Stimulated activated CD4-positive, alpha-beta T cell treated with anti-CD3 and anti-CD28 coated beads, Interleukin-2, amount 100 ng/mL, for 4 hours (primary cell): ENCODE data around the gene LRRC56.
"Not testable (repeated sequence)": the region's sequence is repeated elsewhere in the genome, so short reads cannot be mapped to it uniquely, and the experiment has no call there.

Experiments
- DNase-seq: peaks from one replicate; pipeline ENCODE4 v3.0.0-alpha.2; 2020; ENCODE audit warnings: low read depth

Gene LRRC56

GRCh38 chr11:501683-502287 lies 35.5 kb upstream of the LRRC56 start:
- no peak for DNase-seq

GRCh38 chr11:502288-503178 lies 34.8 kb upstream of the LRRC56 start:
- DNase-seq, result no peak

DNA sequence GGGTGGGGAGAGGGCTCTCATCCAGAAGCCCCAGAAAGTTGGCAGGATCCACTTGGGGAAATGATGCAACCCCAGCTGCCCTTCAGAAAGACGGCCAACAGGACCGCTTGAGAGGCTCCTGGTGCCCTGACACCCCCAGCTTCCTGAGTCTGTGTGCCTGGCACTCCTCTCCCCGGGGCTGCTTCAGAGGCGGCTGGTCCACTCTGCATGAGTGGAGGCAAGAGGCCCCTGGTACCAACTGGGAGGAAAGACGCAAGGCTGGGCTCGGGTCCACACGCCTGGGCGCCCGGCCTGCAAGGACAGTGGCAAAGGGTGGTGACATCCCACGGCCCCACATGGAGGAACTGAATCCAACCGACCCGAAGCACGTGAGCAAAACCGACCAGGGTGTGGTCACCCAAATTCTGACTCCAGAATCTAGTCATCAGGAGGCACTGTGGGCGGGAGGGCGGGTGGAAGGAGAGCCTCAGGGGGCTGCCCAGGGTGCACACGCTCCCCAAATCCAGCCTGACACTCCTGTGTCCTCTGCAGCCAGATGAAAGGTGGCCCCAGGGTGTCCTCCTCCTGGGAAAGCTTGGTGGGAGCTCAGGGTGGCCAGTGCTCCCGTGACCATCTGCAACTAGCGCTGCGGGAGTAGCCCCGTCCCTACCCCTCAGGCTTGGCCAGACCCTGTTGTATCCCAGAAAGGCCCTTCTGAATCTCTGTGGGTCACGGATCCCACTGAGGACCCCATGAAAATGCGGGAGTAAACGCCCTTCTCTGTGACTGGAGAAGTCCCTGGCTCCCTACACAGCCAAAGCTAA lies 33.9 kb upstream of the LRRC56 start:
- no peak for DNase-seq

GRCh38 chr11:504053-504993 lies 33.0 kb upstream of the LRRC56 start:
- no peak for DNase-seq

DNA sequence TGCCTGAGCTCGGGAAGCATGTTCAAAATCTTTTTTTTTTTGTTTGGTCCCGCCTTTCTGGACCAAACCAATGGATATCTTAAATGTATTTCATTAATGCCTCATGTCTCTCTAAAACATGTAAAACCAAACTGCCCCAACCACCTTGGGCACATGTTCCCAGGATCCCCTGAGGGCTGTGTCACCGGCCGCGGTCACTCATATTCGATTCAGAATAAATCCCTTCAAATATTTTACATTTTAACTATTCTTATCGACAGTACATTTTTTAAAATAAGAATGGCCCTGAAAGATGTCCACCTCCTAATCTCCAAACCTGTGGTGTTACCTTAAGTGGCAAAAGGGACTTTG lies 32.4 kb upstream of the LRRC56 start:
- no peak for DNase-seq

GRCh38 chr11:506238-506994 lies 30.9 kb upstream of the LRRC56 start:
- DNase-seq, result peak; percentile 95

DNA sequence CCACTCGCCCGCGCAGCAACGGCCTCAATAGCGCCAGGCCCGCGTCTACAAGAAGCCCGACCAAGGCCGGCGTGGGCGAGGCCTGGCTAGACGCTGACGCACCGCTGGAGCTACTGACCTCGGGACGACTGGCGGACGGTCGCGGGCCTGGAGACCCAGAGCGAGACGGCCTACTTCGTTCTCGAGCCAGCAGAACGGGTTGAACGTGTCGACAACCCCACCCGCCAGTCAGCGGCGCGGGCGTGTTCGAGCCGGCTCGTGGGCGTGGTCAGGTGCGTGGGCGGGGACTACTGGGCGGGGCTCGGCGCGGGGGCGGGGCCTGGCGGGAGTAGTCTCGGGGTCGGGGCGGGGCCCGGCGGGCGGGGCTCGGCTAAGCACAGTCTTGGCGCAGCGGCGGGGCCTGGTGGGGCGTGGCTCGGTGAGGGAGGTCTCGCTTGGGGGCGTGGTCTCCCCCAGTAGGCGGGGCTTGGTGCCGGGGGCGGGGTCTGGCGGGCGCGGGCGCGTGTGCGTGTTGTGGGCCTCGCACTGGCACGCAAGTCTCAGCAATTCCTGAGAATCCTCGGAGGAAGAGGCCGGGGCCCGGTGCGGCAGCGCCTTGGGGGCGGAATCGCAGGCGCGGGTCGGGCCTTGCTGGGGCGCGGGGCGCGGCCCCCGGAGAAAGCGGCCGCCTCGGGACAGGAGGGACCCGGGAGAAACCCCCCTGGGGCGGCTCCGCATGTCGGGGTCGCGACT lies 30.2 kb upstream of the LRRC56 start, which contains the start of gene RNH1:
Gene RNH1 (minus strand): TSS at position 248 of the 732 bp plus-strand sequence. CDS start 5,080 bp downstream, outside the sequence.
- peak; percentile 99 for DNase-seq

DNA sequence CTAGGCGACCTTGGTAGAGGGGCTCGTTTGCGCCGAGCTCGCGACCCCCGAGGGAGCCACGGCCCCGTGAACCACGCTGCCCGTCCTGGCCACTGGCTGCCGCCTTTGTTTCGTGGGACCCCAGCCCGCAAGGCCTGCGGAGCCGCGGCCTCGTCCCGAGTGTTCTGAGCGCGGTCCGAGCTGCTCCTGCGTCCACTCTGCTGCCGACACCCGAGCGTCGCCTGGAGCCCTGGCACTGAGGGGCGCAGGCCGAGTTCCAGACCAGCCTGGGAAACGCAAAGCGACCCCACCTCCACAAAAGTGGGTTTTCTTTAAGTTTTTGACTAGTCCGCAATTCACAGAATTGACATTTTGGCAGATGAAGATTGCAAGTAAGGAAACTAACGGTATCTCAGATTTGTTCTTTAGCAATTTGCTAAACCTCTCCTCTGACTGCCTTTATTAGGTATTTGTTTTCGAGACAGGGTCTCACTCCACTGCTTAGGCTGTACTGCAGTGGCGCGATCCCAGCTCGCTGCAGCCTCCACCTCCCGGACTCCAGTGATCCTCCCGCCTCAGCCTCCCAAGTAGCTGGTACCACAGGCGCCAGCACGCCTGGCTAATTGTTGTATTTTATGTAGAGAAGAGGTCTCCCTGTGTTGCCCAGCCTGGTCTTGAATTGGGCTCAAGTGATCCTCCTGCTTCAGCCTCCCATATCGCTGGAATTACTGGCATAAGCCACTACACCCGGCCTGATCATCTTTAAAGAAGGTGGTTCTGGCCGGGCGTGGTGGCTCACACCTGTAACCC lies 29.4 kb upstream of the LRRC56 start:
- no peak for DNase-seq

- no peak for DNase-seq
Observed at GRCh38 chr11:508956-509355, 28.4 kb upstream of the LRRC56 start.

- DNase-seq, result no peak
Observed at GRCh38 chr11:512761-513595, 24.3 kb upstream of the LRRC56 start.

- DNase-seq, result no peak
Observed at GRCh38 chr11:514606-515005, 22.7 kb upstream of the LRRC56 start.

- DNase-seq, result no peak
Observed at GRCh38 chr11:515131-515530, 22.2 kb upstream of the LRRC56 start.

DNA sequence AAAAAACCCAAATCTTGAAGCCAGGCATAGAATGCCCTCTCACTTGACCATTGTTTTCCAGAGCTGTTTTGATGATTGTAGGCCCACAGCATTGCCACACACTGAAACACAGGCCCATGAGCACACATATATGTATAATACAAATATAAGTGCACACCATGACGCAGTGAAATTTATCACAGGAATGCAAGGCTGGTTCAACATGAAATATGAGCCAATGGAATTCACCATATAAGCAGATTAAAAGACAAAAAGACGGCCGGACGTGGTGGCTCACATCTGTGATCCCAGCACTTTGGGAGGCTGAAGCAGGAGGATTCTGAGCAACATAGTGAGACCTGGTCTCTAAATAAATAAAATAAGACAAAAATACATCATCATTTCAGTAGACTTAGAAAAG lies 20.9 kb upstream of the LRRC56 start:
- DNase-seq, result no peak

DNA sequence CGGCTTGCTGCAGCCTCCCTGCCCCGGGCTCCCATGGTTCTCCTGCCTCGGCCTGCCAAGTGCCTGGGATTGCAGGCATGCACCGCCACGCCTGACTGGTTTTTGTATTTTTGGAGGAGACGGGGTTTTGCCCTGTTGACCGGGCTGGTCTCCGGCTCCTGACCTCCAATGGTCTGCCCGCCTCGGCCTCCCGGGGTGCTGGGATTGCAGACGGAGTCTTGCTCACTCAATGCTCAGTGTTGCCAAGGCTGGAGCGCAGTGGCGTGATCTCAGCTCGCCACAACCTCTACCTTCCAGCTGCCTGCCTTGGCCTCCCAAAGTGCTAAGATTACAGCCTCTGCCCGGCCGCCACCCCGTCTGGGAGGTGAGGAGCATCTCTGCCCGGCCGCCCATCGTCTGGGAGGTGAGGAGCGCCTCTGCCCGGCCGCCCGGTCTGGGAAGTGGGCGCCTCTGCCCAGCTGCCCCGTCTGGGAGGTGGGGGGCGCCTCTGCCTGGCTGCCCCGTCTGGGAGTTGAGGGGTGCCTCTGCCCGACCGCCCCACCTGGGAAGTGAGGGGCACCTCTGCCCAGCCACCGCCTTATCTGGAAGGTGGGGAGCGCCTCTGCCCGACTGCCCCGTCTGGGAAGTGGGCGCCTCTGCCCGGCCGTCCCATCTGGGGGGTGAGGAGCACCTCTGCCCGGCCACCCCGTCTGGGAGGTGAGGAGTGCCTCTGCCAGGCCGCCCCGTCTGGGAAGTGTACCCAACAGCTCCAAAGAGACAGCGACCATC lies 20.2 kb upstream of the LRRC56 start:
- not testable (repeated sequence) for DNase-seq

DNA sequence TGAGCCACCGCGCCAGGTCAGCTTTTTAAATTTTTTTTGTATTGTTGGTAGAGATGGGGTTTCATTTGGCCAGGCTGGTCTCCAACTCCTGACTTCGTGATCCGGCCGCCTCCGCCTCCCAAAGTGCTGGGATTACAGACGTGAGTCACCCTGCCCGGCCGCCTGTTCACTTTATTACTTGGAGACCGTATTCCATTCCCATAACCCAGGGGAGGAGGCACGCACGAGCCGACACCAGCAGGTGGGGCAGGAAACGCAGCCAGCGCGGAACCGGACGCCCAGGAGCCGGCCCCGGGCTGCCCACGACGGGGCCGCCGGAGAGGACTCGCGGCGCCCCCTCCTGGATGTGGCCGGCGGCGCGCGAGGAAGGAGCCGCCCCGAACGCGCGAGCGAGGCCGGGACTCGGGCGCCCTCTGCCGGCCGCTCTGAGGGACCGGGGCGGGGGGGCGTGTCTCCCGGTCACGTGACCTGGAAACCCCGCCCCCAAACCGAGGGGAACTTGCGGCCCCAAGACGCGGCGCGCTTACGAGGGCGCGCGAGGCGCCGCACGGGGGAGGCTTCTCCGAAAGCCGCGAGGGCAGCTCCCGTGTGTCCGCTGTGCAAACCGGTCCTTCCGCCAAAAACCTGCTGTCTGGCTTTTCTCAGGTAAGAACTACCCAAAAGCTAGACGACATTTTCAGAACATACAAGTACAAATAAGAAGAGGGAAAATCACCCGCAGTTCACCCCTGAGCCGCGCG lies 18.7 kb upstream of the LRRC56 start:
- DNase-seq, result peak; percentile 78

- no peak for DNase-seq
Observed at GRCh38 chr11:520428-521176, 16.7 kb upstream of the LRRC56 start.
